ENCODE results near the gene ST3GAL4.
"Not testable (repeated sequence)": the region's sequence is repeated elsewhere in the genome, so short reads cannot be mapped to it uniquely, and the experiment has no call there.

The ST3GAL4 gene

GRCh38 chr11:126347751-126348668 is 7.5 kb upstream of the ST3GAL4 start:
- DNase-seq, result no peak

GRCh38 chr11:126348806-126349582 is 6.5 kb upstream of the ST3GAL4 start:
- no peak for DNase-seq

- DNase-seq, result no peak
Observed at GRCh38 chr11:126350836-126351235, 4.7 kb upstream of the ST3GAL4 start.

- no peak for DNase-seq
Observed at GRCh38 chr11:126352163-126352562, 3.3 kb upstream of the ST3GAL4 start.

- no peak for DNase-seq
Observed at GRCh38 chr11:126352934-126353801, 2.3 kb upstream of the ST3GAL4 start.

GRCh38 chr11:126354631-126355323 is 709 bp upstream of the ST3GAL4 start:
- DNase-seq, result no peak

GRCh38 chr11:126355926-126356897 is 726 bp downstream of the ST3GAL4 start:
- DNase-seq, result peak; percentile 18

GRCh38 chr11:126357055-126357962 is 1.8 kb downstream of the ST3GAL4 start:
- DNase-seq, result no peak

GRCh38 chr11:126357969-126358762 is 2.7 kb downstream of the ST3GAL4 start:
- DNase-seq, result no peak

- DNase-seq, result no peak
Observed at GRCh38 chr11:126358763-126359160, 3.3 kb downstream of the ST3GAL4 start.

GRCh38 chr11:126359431-126360048 is 4.1 kb downstream of the ST3GAL4 start:
- no peak for DNase-seq

GRCh38 chr11:126360049-126360446 is 4.6 kb downstream of the ST3GAL4 start:
- DNase-seq, result no peak

GRCh38 chr11:126361400-126361799 is 5.9 kb downstream of the ST3GAL4 start:
- DNase-seq, result no peak

GRCh38 chr11:126362879-126363655 is 7.6 kb downstream of the ST3GAL4 start:
- no peak for DNase-seq

GRCh38 chr11:126363706-126364248 is 8.3 kb downstream of the ST3GAL4 start:
- no peak for DNase-seq

- DNase-seq, result not testable (repeated sequence)
Observed at GRCh38 chr11:126364735-126365134, 9.2 kb downstream of the ST3GAL4 start.

- not testable (repeated sequence) for DNase-seq
Observed at GRCh38 chr11:126365508-126365907, 10.0 kb downstream of the ST3GAL4 start.

Data from activated naive CD4-positive, alpha-beta T cell treated with Interleukin-2 at 50 U/mL for 16 hours (primary cell).